ENCODE results near the gene SBNO2.

Gene SBNO2

DNA sequence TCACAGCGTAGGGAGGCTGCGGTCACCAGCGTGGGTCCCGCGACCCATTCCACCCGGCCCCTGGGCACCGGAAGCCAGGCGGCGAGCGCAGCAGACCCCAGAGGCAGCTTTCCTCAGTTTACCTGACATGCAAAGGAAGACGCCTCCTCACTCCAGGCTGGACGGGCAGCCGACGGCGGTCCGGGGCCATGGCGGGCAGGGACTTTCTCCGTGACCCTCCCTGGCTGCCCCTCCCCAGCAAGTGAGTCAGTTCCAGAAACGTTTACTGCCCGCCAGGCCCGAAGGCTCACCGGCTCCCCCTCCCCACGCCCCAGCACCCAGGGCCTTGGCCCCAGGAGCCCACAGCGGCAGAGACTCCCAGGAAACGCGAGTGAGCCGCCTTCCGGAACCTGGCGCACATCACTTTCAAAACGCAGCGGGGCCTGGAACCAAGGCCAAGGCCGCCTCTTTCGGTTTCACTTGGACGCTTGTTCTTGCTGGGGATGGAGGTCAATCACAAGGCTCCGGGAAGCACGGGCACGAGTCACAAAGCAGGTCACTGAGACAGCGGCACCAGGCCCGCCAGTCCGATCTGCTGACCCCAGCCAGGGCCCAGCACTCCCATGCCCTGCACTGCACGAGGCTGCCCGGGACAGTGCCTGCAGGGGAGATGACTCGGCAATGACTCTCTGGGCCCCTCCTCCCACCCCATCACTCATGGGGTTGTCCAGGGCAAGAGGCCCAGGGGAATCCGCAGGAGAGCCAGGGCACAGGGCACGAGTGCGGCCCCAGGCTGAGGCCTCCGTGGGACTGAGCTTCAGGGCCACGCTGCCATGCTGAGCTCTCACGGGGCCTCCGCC lies 5.3 kb downstream of the SBNO2 start:
- DNase-seq, result no peak

DNA sequence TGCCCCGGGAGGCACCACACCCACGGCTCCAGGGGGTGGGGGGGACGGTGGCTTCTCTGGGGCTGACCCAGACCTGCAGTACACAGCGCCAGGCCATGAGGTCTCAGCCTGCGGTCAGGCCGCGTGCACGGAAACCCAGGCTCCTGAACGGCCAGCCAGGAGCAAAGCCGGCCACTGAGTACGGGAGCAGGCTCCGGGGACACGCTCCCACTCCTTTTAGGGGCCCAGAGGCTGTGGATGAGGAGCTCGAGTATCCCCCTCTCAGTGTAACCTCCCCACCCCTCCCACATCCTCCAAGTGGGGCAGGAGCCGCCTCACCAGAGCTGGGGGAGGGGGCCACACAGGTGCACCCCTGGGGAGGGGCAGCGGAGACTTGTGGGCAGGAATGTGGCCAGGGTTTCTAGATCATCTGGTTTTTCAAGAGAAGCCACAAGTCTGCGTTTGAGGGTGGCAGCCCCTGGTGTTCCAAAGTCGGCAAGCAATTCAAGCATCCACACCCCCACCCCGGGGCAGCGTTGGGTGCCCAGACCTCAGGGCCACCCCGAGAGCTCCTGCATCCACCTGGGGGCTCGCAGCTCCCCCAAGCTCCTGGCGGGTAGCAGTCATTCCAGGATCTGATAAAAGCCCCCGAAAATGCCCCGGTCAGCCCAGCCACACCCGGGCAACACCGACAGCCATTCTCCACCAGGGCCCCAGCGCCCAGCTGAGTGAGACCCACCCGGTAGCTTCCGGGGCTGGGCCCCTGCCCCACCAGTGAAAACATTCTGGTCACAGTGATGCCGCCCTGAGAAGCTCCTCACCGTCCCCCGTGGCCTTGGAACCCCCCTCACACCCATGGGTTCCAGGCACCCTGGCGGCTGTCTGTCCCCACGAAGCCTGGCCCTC lies 6.1 kb downstream of the SBNO2 start:
- no peak for DNase-seq

GRCh38 chr19:1166872-1167573 lies 7.0 kb downstream of the SBNO2 start:
- DNase-seq, result no peak

GRCh38 chr19:1164684-1165531 lies 9.2 kb downstream of the SBNO2 start:
- DNase-seq, result no peak

GRCh38 chr19:1163934-1164683 lies 10.0 kb downstream of the SBNO2 start:
- DNase-seq, result no peak

DNA sequence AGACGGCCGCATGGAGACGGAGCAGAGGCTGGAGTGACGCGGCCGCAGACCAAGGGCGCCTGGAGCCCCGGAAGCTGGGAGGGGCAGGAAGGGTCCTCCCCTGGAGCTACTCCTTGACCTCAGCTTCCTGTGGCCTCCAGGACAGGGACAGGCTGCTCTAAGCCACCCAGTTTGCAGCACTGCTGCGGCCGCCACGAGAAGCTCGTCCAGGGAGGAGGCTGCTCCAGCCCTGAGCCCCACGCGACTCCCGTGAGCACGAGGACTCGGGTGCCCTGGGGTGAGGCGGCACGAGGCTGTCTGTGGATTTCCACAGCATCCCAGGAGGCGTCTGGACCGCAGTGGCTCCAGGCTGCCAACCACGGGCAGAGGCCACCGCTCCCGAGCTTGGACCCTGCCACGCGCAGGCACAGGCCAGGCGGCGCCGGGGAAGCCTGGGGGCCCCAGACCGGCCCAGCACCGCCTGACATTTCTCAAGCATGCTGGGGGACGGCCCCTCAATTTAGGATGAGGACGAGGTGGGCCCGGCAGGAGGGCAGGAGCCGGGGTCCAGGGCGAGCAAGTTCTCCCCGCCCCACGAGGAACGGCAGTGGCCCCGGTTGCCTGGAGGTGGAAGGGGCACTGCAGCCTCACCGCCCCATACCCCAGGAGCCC lies 10.7 kb downstream of the SBNO2 start:
- DNase-seq, result no peak

- DNase-seq, result no peak
Measured at GRCh38 chr19:1162404-1163282, 11.4 kb downstream of the SBNO2 start.

- DNase-seq, result no peak
Measured at GRCh38 chr19:1161716-1162115, 12.4 kb downstream of the SBNO2 start.

DNA sequence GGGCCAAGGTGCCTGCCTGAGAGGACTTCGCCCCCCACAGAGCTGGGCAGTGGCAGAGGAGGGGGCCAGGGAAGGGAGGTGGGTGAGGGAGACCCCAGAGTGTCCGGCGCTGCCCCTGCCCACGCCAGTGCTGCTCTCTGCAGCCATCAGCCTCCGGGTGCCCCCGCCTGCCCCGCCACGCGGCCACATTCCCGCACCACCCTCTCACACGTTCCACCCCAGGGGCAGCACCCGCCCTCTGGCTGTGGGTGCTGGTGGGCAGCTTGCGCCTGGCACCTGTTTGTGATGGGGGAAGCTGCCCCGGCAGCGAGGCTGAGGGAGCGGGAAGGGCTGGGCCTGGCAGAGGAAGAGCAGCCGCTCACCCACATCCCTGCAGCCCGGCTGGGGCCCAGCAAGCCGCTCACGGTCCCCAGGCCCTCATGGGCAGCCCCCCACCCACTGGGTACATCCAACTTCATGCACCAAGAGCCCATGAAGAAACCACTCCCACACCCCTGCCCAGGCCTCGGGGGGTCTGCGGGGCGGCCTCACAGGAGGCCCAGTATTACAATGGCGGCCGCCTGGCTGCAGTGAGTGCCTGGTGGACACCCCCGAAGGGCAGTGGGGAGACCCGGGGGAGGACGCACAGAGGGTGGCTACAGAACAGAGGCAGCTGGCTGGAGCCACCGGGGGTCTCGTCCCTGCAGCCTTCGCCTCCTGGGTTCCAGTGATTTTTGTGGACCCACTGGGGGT lies 14.0 kb downstream of the SBNO2 start:
- no peak for DNase-seq

- DNase-seq, result no peak
Measured at GRCh38 chr19:1158885-1159448, 15.1 kb downstream of the SBNO2 start.

DNA sequence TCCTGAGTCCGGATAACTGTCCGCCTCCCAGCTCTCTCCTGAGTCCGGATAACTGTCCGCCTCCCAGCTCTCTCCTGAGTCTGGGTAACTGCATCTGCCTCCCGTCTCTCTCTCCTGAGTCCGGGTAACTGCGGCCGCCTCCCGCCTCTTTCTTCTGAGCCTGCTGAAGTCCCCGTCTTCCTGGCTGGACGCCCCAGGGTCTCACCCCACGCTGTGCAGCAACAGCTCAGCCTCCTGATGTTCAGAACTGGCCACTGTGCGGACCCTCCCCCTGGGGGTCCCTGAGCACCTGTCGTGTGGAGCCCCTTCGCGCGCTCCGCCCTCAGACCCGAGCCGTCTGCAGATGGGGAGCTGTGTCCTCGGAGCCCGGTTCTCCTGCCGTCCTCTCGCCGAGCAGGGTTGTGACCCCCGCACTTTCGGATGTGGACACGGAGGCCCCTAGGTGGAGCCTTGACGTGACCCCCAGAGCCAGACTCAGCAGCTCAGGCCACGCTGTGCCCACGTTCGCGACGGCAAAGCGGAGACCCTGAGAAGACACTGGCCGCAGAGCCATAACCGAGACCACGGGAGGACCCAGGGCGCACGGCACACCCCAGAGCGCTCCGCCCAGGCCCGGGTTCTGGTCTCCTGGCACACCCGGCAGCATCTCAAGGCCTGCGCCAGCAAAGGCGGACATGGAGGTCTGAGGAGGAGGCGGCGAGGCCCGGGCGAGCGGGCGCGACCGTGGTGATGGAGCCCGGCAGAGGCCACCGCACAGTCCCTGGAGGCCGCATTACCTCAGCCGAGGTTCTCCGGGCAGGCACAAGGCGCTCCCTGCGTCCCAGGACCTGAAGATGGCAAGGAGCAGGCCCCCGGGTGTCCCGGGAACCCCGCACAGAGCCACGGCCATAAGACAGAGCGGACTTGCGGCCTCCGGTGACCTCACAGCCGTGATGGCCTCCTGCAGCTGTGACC lies 15.9 kb downstream of the SBNO2 start:
- no peak for DNase-seq

GRCh38 chr19:1156830-1157615 lies 17.0 kb downstream of the SBNO2 start:
- no peak for DNase-seq

GRCh38 chr19:1156305-1156801 lies 17.7 kb downstream of the SBNO2 start:
- no peak for DNase-seq

- no peak for DNase-seq
Measured at GRCh38 chr19:1155352-1156304, 18.4 kb downstream of the SBNO2 start.

DNA sequence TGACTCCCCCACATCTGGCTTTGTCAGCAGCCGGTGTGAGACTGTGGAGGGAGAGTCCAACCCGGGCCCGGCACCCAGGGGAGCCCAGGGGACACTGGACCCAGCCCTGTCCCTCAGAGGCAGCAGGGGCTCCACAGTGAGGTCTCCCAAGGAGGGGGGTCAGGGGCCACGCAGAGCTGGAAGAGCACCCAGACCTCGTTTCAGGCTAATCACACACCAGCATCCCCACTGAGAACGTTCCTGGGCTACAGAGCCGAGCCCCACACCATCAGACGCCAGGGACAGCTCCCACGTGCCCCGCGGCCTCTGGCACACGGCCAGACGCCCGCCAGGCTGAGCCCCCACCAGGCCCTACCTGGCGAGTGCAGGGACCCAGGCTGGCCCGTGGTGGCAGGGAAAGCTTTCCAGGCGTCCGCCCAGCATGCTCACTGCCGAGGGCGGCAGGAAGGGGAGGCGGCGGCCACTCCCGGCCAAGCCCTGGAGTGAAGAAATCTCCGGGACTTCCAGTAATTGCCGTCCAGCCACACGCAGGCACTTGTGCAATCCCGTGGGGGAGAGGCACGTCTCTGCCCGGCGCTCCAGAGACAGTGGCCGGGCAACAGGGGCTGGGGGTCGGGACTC lies 19.2 kb downstream of the SBNO2 start:
- DNase-seq, result no peak
